ENCODE data around the gene WDR41.

Gene WDR41

GRCh38 chr5:77463905-77464304 is 28.2 kb downstream of the WDR41 start:
- no peak for DNase-seq (ENCODE audit: low read depth, low spot score)
- Histone ChIP-seq H3K4me1 (ENCODE audit: insufficient read depth, insufficient read length) (no peaks in the 10 kb centered on the region), H3K9me3 (ENCODE audit: insufficient read depth, low read length) (no peaks in the 10 kb centered on the region), H3K4me3 (ENCODE audit: insufficient read length, low read depth) (no peak overlapping the region), H3K9ac (ENCODE audit: insufficient read length, low read depth) (no peak overlapping the region), H3K27me3 (ENCODE audit: insufficient read depth, insufficient read length) (no peaks in the 10 kb centered on the region), H3K36me3 (ENCODE audit: insufficient read depth, insufficient read length, low read length) (peaks cover 8% of the 10 kb centered on the region)
- TF ChIP-seq SUZ12 (IDR thresholded peaks at IDR 0.05; ENCODE audit: extremely low read depth, insufficient read depth, insufficient read length): no peak
- TF ChIP-seq ZNF274 (IDR thresholded peaks at IDR 0.05; ENCODE audit: low read depth, low read length): no peak
- TF ChIP-seq YY1 (IDR thresholded peaks at IDR 0.05; ENCODE audit: insufficient read depth, insufficient read length): no peak

- Histone ChIP-seq H3K9me3 (ENCODE audit: insufficient read depth, low read length) (no peaks in the 10 kb centered on the region), H3K36me3 (ENCODE audit: insufficient read depth, insufficient read length, low read length) (peaks cover 8% of the 10 kb centered on the region), H3K4me1 (ENCODE audit: insufficient read depth, insufficient read length) (no peaks in the 10 kb centered on the region), H3K4me3 (ENCODE audit: insufficient read length, low read depth) (no peak overlapping the region), H3K9ac (ENCODE audit: insufficient read length, low read depth) (no peak overlapping the region), H3K27me3 (ENCODE audit: insufficient read depth, insufficient read length) (no peaks in the 10 kb centered on the region)
- DNase-seq (ENCODE audit: low read depth, low spot score): no peak
- TF ChIP-seq YY1 (IDR thresholded peaks at IDR 0.05; ENCODE audit: insufficient read depth, insufficient read length) (no peak), ZNF274 (IDR thresholded peaks at IDR 0.05; ENCODE audit: low read depth, low read length) (no peak), SUZ12 (IDR thresholded peaks at IDR 0.05; ENCODE audit: extremely low read depth, insufficient read depth, insufficient read length) (no peak)
Observed at GRCh38 chr5:77461287-77461686, 30.8 kb downstream of the WDR41 start.

GRCh38 chr5:77454123-77454522 is 38.0 kb downstream of the WDR41 start:
- TF ChIP-seq SUZ12 (IDR thresholded peaks at IDR 0.05; ENCODE audit: extremely low read depth, insufficient read depth, insufficient read length) (no peak), ZNF274 (IDR thresholded peaks at IDR 0.05; ENCODE audit: low read depth, low read length) (no peak)
- H3K27me3 ChIP-seq (ENCODE audit: insufficient read depth, insufficient read length): no peaks in the 10 kb centered on the region
- DNase-seq (ENCODE audit: low read depth, low spot score): no peak
- no peak overlapping the region for H3K9ac ChIP-seq (ENCODE audit: insufficient read length, low read depth)
- H3K4me3 ChIP-seq (ENCODE audit: insufficient read length, low read depth): no peak overlapping the region
- peaks cover 24% of the 10 kb centered on the region for H3K36me3 ChIP-seq (ENCODE audit: insufficient read depth, insufficient read length, low read length)
- no peaks in the 10 kb centered on the region for H3K9me3 ChIP-seq (ENCODE audit: insufficient read depth, low read length)
- no peaks in the 10 kb centered on the region for H3K4me1 ChIP-seq (ENCODE audit: insufficient read depth, insufficient read length)

GRCh38 chr5:77452351-77452750 is 39.8 kb downstream of the WDR41 start:
- H3K27me3 ChIP-seq (ENCODE audit: insufficient read depth, insufficient read length): no peaks in the 10 kb centered on the region
- H3K4me1 ChIP-seq (ENCODE audit: insufficient read depth, insufficient read length): no peaks in the 10 kb centered on the region
- H3K36me3 ChIP-seq (ENCODE audit: insufficient read depth, insufficient read length, low read length): peaks cover 37% of the 10 kb centered on the region
- no peak overlapping the region for H3K9ac ChIP-seq (ENCODE audit: insufficient read length, low read depth)
- H3K4me3 ChIP-seq (ENCODE audit: insufficient read length, low read depth): no peak overlapping the region
- no peak for TF ChIP-seq SUZ12 (IDR thresholded peaks at IDR 0.05; ENCODE audit: extremely low read depth, insufficient read depth, insufficient read length)
- no peak for DNase-seq (ENCODE audit: low read depth, low spot score)
- no peaks in the 10 kb centered on the region for H3K9me3 ChIP-seq (ENCODE audit: insufficient read depth, low read length)

GRCh38 chr5:77449981-77450380 is 42.1 kb downstream of the WDR41 start:
- H3K4me3 ChIP-seq (ENCODE audit: insufficient read length, low read depth): no peak overlapping the region
- H3K4me1 ChIP-seq (ENCODE audit: insufficient read depth, insufficient read length): no peaks in the 10 kb centered on the region
- no peak for TF ChIP-seq ZNF274 (IDR thresholded peaks at IDR 0.05; ENCODE audit: low read depth, low read length)
- TF ChIP-seq SUZ12 (IDR thresholded peaks at IDR 0.05; ENCODE audit: extremely low read depth, insufficient read depth, insufficient read length): no peak
- TF ChIP-seq YY1 (IDR thresholded peaks at IDR 0.05; ENCODE audit: insufficient read depth, insufficient read length): no peak
- no peaks in the 10 kb centered on the region for H3K9me3 ChIP-seq (ENCODE audit: insufficient read depth, low read length)
- no peak overlapping the region for H3K9ac ChIP-seq (ENCODE audit: insufficient read length, low read depth)
- DNase-seq (ENCODE audit: low read depth, low spot score): no peak
- no peaks in the 10 kb centered on the region for H3K27me3 ChIP-seq (ENCODE audit: insufficient read depth, insufficient read length)
- H3K36me3 ChIP-seq (ENCODE audit: insufficient read depth, insufficient read length, low read length): peaks cover 37% of the 10 kb centered on the region

- TF ChIP-seq SUZ12 (IDR thresholded peaks at IDR 0.05; ENCODE audit: extremely low read depth, insufficient read depth, insufficient read length): no peak
- no peak for TF ChIP-seq ZNF274 (IDR thresholded peaks at IDR 0.05; ENCODE audit: low read depth, low read length)
- TF ChIP-seq YY1 (IDR thresholded peaks at IDR 0.05; ENCODE audit: insufficient read depth, insufficient read length): no peak
- Histone ChIP-seq H3K4me3 (ENCODE audit: insufficient read length, low read depth) (no peak overlapping the region), H3K9ac (ENCODE audit: insufficient read length, low read depth) (no peak overlapping the region), H3K36me3 (ENCODE audit: insufficient read depth, insufficient read length, low read length) (peaks cover 36% of the 10 kb centered on the region), H3K27me3 (ENCODE audit: insufficient read depth, insufficient read length) (no peaks in the 10 kb centered on the region), H3K9me3 (ENCODE audit: insufficient read depth, low read length) (no peaks in the 10 kb centered on the region), H3K4me1 (ENCODE audit: insufficient read depth, insufficient read length) (no peaks in the 10 kb centered on the region)
- no peak for DNase-seq (ENCODE audit: low read depth, low spot score)
Observed at GRCh38 chr5:77449277-77449676, 42.8 kb downstream of the WDR41 start.

GRCh38 chr5:77448831-77449230 is 43.3 kb downstream of the WDR41 start:
- Histone ChIP-seq H3K4me1 (ENCODE audit: insufficient read depth, insufficient read length) (no peaks in the 10 kb centered on the region), H3K36me3 (ENCODE audit: insufficient read depth, insufficient read length, low read length) (peaks cover 32% of the 10 kb centered on the region), H3K9ac (ENCODE audit: insufficient read length, low read depth) (no peak overlapping the region), H3K9me3 (ENCODE audit: insufficient read depth, low read length) (no peaks in the 10 kb centered on the region), H3K27me3 (ENCODE audit: insufficient read depth, insufficient read length) (no peaks in the 10 kb centered on the region), H3K4me3 (ENCODE audit: insufficient read length, low read depth) (no peak overlapping the region)
- TF ChIP-seq YY1 (IDR thresholded peaks at IDR 0.05; ENCODE audit: insufficient read depth, insufficient read length) (no peak), SUZ12 (IDR thresholded peaks at IDR 0.05; ENCODE audit: extremely low read depth, insufficient read depth, insufficient read length) (no peak), ZNF274 (IDR thresholded peaks at IDR 0.05; ENCODE audit: low read depth, low read length) (no peak)
- no peak for DNase-seq (ENCODE audit: low read depth, low spot score)

- Histone ChIP-seq H3K4me1 (ENCODE audit: insufficient read depth, insufficient read length) (no peaks in the 10 kb centered on the region), H3K9ac (ENCODE audit: insufficient read length, low read depth) (no peak overlapping the region), H3K4me3 (ENCODE audit: insufficient read length, low read depth) (no peak overlapping the region), H3K27me3 (ENCODE audit: insufficient read depth, insufficient read length) (no peaks in the 10 kb centered on the region), H3K9me3 (ENCODE audit: insufficient read depth, low read length) (no peaks in the 10 kb centered on the region), H3K36me3 (ENCODE audit: insufficient read depth, insufficient read length, low read length) (peaks cover 23% of the 10 kb centered on the region)
- no peak for DNase-seq (ENCODE audit: low read depth, low spot score)
- TF ChIP-seq SUZ12 (IDR thresholded peaks at IDR 0.05; ENCODE audit: extremely low read depth, insufficient read depth, insufficient read length): no peak
- no peak for TF ChIP-seq ZNF274 (IDR thresholded peaks at IDR 0.05; ENCODE audit: low read depth, low read length)
- TF ChIP-seq YY1 (IDR thresholded peaks at IDR 0.05; ENCODE audit: insufficient read depth, insufficient read length): no peak
Observed at GRCh38 chr5:77444356-77444755, 47.8 kb downstream of the WDR41 start.

Data from NT2/D1 (cell line).